GM13977 (cell line): ENCODE measurements around the gene CWH43.

Experiments used
- DNase-seq: peaks from one replicate; pipeline ENCODE4 v3.0.0; 2012; ENCODE audit warnings: low spot score
- in situ Hi-C: fragments of 300-500 bp; cut with MboI; formaldehyde crosslinking; loops from one replicate; pipeline ENCODE4 v1.12.0; 2022; ENCODE audit warnings: low sequenced_read_pairs, low pct_unique_long_range_greater_than_20kb, mixed read lengths, inconsistent platforms; ENCODE audit not compliant: unreplicated experiment
- TF ChIP-seq, protein P1 (sequence below): IDR thresholded peaks from 2 replicates; pipeline ENCODE4 v1.5.1; 2012; ENCODE audit warnings: mild to moderate bottlenecking, control low read depth; ENCODE audit not compliant: insufficient read depth; ENCODE audit errors: extremely low read depth, missing control alignments

The CWH43 gene

GRCh38 chr4:48958582-48958981, 27.5 kb upstream of the CWH43 start:
- TF ChIP-seq, protein P1, sequence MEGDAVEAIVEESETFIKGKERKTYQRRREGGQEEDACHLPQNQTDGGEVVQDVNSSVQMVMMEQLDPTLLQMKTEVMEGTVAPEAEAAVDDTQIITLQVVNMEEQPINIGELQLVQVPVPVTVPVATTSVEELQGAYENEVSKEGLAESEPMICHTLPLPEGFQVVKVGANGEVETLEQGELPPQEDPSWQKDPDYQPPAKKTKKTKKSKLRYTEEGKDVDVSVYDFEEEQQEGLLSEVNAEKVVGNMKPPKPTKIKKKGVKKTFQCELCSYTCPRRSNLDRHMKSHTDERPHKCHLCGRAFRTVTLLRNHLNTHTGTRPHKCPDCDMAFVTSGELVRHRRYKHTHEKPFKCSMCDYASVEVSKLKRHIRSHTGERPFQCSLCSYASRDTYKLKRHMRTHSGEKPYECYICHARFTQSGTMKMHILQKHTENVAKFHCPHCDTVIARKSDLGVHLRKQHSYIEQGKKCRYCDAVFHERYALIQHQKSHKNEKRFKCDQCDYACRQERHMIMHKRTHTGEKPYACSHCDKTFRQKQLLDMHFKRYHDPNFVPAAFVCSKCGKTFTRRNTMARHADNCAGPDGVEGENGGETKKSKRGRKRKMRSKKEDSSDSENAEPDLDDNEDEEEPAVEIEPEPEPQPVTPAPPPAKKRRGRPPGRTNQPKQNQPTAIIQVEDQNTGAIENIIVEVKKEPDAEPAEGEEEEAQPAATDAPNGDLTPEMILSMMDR = no peak
- DNase-seq = no peak
- in situ Hi-C loops = no loop called here

GRCh38 chr4:48960988-48961635, 25.0 kb upstream of the CWH43 start:
- no peak for DNase-seq
- TF ChIP-seq, protein P1 = no peak
- in situ Hi-C loops = no loop called here

- TF ChIP-seq, protein P1 = no peak
- in situ Hi-C loops = no loop called here
- DNase-seq = no peak
Observed at GRCh38 chr4:48962636-48963035, 23.4 kb upstream of the CWH43 start.

GRCh38 chr4:48963042-48963679, 22.9 kb upstream of the CWH43 start:
- in situ Hi-C loops = no loop called here
- TF ChIP-seq, protein P1 = peak; percentile 96
- DNase-seq = peak; percentile 47

- TF ChIP-seq, protein P1 = no peak
- no peak for DNase-seq
- in situ Hi-C loops = no loop called here
Observed at GRCh38 chr4:48967101-48967500, 19.0 kb upstream of the CWH43 start.

- in situ Hi-C loops = no loop called here
- DNase-seq = no peak
- TF ChIP-seq, protein P1 = no peak
Observed at GRCh38 chr4:48967631-48968030, 18.4 kb upstream of the CWH43 start.
